ENCODE data around the gene BABAM2.
"Not testable (repeated sequence)": the region's sequence is repeated elsewhere in the genome, so short reads cannot be mapped to it uniquely, and the experiment has no call there.

The BABAM2 gene

GRCh38 chr2:28368357-28368798 is 477.8 kb downstream of the BABAM2 start:
- no peak for DNase-seq

GRCh38 chr2:28369358-28369757 is 478.8 kb downstream of the BABAM2 start:
- DNase-seq = no peak

- DNase-seq = no peak
These were observed 479.8 kb downstream of the BABAM2 start for GRCh38 chr2:28370354-28370753.

GRCh38 chr2:28371728-28372127 is 481.2 kb downstream of the BABAM2 start:
- not testable (repeated sequence) for DNase-seq

GRCh38 chr2:28373854-28374253 is 483.3 kb downstream of the BABAM2 start:
- DNase-seq = no peak

GRCh38 chr2:28374331-28374730 is 483.8 kb downstream of the BABAM2 start:
- DNase-seq = no peak

GRCh38 chr2:28375236-28375635 is 484.7 kb downstream of the BABAM2 start:
- no peak for DNase-seq

GRCh38 chr2:28375742-28376631 is 485.5 kb downstream of the BABAM2 start:
- no peak for DNase-seq

- DNase-seq = no peak
These were observed 486.8 kb downstream of the BABAM2 start for GRCh38 chr2:28377195-28377816.

- no peak for DNase-seq
These were observed 487.6 kb downstream of the BABAM2 start for GRCh38 chr2:28377984-28378678.

- DNase-seq = no peak
These were observed 488.4 kb downstream of the BABAM2 start for GRCh38 chr2:28378679-28379584.

GRCh38 chr2:28380219-28380618 is 489.7 kb downstream of the BABAM2 start:
- no peak for DNase-seq

- no peak for DNase-seq
These were observed 491.0 kb downstream of the BABAM2 start for GRCh38 chr2:28381225-28382180.

GRCh38 chr2:28382755-28383154 is 492.2 kb downstream of the BABAM2 start:
- no peak for DNase-seq

- no peak for DNase-seq
These were observed 496.8 kb downstream of the BABAM2 start for GRCh38 chr2:28387082-28387960.
